Suprapubic skin (tissue), 4 donors: ENCODE results near the gene SELENOF. TPM values are rescaled to one million over a fixed set of nuclear protein-coding genes. Genes with fewer than 3 reads are reported as not detected.
"Not testable (repeated sequence)": the region's sequence is repeated elsewhere in the genome, so short reads cannot be mapped to it uniquely, and the experiment has no call there.

ENCODE experiments used
- DNase-seq, 2 donors: peaks; one replicate each; pipeline ENCODE4 v3.0.0-alpha.2; 2019; ENCODE audit warnings: low spot score in 2 of 2
- H3K27ac ChIP-seq: fragments of 200-600 bp; sonication (generic); one replicate; pipeline ENCODE4 v1.5.1; 2019
- H3K27me3 ChIP-seq: fragments of 200-600 bp; sonication (generic); one replicate; pipeline ENCODE4 v1.5.1; 2019
- H3K36me3 ChIP-seq: fragments of 200-600 bp; sonication (generic); one replicate; pipeline ENCODE4 v1.5.1; 2019
- H3K4me1 ChIP-seq: fragments of 200-600 bp; sonication (generic); one replicate; pipeline ENCODE4 v1.5.1; 2019
- H3K4me3 ChIP-seq: fragments of 200-600 bp; sonication (generic); one replicate; pipeline ENCODE4 v1.5.1; 2019; ENCODE audit warnings: mild to moderate bottlenecking
- H3K9me3 ChIP-seq: fragments of 200-600 bp; sonication (generic); one replicate; pipeline ENCODE4 v1.5.1; 2019
- CTCF ChIP-seq, 2 donors: fragments of 200-600 bp in 1 of 2; fragments of 450-650 bp in 1 of 2; sonication (generic) in 1 of 2; IDR thresholded peaks; one replicate each; pipeline ENCODE4 v1.5.1; 2016 to 2019; ENCODE audit warnings: antibody characterized with exemption in 2 of 2, mild to moderate bottlenecking in 1 of 2, moderate library complexity in 1 of 2
- EP300 ChIP-seq: sonication (generic); formaldehyde crosslinking; IDR thresholded peaks from one replicate; pipeline ENCODE4 v1.6.1; 2017; ENCODE audit warnings: antibody characterized with exemption
- POLR2A ChIP-seq, 2 donors: fragments of 450-650 bp; IDR thresholded peaks; one replicate each; pipeline ENCODE4 v1.6.1; 2017; ENCODE audit warnings: antibody characterized with exemption in 2 of 2, mild to moderate bottlenecking in 2 of 2, moderate library complexity in 2 of 2
- POLR2AphosphoS5 ChIP-seq, 3 donors: sonication (generic); formaldehyde crosslinking; IDR thresholded peaks; one replicate each; pipeline ENCODE4 v1.6.1; 2017; ENCODE audit warnings: antibody characterized with exemption in 3 of 3
- WGBS: methylation state at CpG from one replicate; pipeline ENCODE4 v1.1.5; 2018; 5-methylcytosine and 5-hydroxymethylcytosine counted together
- total RNA-seq, 4 donors: library from RNA; depleted of rRNA; stranded (reverse); fragments of >200 nt; gene quantifications; one replicate each; pipeline ENCODE4 v1.1.0, GENCODE V29; 2016

SELENOF gene
- total RNA-seq, 4 donors from 2014 or later = 49.6 to 96.4 (median 88.7) TPM

- DNase-seq = no peak
- WGBS = 1% methylated on average over 41 of the region's 45 CpGs
- Histone ChIP-seq H3K9me3 (no peaks in the 10 kb centered on the region), H3K4me1 (peaks cover 32% of the 10 kb centered on the region), H3K27ac (peak within 1 kb of the TSS; percentile 96), H3K4me3 (peak within 1 kb of the TSS; percentile 77), H3K27me3 (no peaks in the 10 kb centered on the region), H3K36me3 (no peaks in the 10 kb centered on the region)
- TF ChIP-seq POLR2A (IDR thresholded peaks at IDR 0.05) (peak in 1 of 2 donors; percentile 27), EP300 (no peak)
Measured at GRCh38 chr1:86914601-86914997, 673 bp upstream of the SELENOF start, which contains the start of gene HS2ST1. Gene HS2ST1, plus strand, starts transcription at chr1:86914635.

GRCh38 chr1:86913399-86913895, 479 bp downstream of the SELENOF start:
- WGBS = under 1% methylated on average over 17 of the region's 17 CpGs
- H3K4me3 ChIP-seq = peak overlapping the region; percentile 77
- no peak for DNase-seq
- no peaks in the 10 kb centered on the region for H3K36me3 ChIP-seq
- H3K27me3 ChIP-seq = no peaks in the 10 kb centered on the region
- peak overlapping the region; percentile 96 for H3K27ac ChIP-seq
- no peak for TF ChIP-seq POLR2AphosphoS5 (IDR thresholded peaks at IDR 0.05)
- no peak for TF ChIP-seq CTCF (IDR thresholded peaks at IDR 0.05)
- no peak for TF ChIP-seq POLR2A (IDR thresholded peaks at IDR 0.05)
- no peak for TF ChIP-seq EP300
- no peaks in the 10 kb centered on the region for H3K9me3 ChIP-seq
- H3K4me1 ChIP-seq = peaks cover 33% of the 10 kb centered on the region

DNA sequence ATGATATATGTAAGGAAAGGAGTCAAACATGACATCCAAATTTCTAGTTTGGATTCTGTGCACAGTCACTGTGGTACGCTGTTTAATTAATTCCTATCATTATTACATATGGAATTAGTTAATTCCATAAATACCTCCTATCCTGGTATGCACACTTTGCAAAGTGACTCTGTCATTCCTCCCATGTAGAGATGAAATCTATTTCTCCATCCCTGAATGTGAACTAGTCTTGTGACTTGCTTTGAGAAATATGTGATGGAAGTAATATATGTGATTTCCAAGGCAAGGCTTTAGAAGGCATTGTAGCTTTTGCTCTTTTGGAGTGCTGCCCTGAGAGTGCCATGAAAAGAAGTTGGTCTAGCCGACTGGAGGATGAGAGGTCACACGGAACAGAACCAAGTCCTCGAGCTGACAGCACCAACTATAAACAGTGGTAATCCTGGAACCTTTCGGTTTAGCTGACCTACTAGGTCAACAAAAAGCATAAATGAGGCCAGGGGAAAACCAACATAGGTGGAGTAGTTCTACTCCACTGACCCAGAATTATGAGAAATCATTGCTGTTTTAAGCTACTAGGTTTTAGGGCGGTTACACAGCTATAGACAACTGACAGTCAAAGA, 1.5 kb downstream of the SELENOF start:
- peak overlapping the region; percentile 77 for H3K4me3 ChIP-seq
- H3K27me3 ChIP-seq = no peaks in the 10 kb centered on the region
- peaks cover 33% of the 10 kb centered on the region for H3K4me1 ChIP-seq
- peaks cover 5% of the 10 kb centered on the region for H3K36me3 ChIP-seq
- H3K27ac ChIP-seq = no peak overlapping the region
- WGBS = 51% methylated on average over 6 of the region's 6 CpGs
- no peak for TF ChIP-seq EP300
- TF ChIP-seq POLR2A (IDR thresholded peaks at IDR 0.05) = no peak
- no peak for TF ChIP-seq POLR2AphosphoS5 (IDR thresholded peaks at IDR 0.05)
- TF ChIP-seq CTCF (IDR thresholded peaks at IDR 0.05) = no peak
- DNase-seq = no peak
- H3K9me3 ChIP-seq = no peaks in the 10 kb centered on the region

GRCh38 chr1:86906419-86906818, 7.5 kb downstream of the SELENOF start:
- WGBS = 38% methylated on average over 2 of the region's 2 CpGs
- Histone ChIP-seq H3K9me3 (no peaks in the 10 kb centered on the region), H3K27ac (no peak overlapping the region), H3K27me3 (no peaks in the 10 kb centered on the region), H3K4me1 (peaks cover 5% of the 10 kb centered on the region), H3K36me3 (peaks cover 18% of the 10 kb centered on the region), H3K4me3 (no peak overlapping the region)
- TF ChIP-seq CTCF (IDR thresholded peaks at IDR 0.05) (no peak), EP300 (no peak), POLR2A (IDR thresholded peaks at IDR 0.05) (no peak), POLR2AphosphoS5 (IDR thresholded peaks at IDR 0.05) (no peak)
- no peak for DNase-seq

- Histone ChIP-seq H3K27me3 (no peaks in the 10 kb centered on the region), H3K36me3 (peaks cover 18% of the 10 kb centered on the region), H3K27ac (no peak overlapping the region), H3K4me3 (no peak overlapping the region), H3K9me3 (no peaks in the 10 kb centered on the region), H3K4me1 (peaks cover 3% of the 10 kb centered on the region)
- TF ChIP-seq POLR2AphosphoS5 (IDR thresholded peaks at IDR 0.05) (no peak), POLR2A (IDR thresholded peaks at IDR 0.05) (no peak), EP300 (no peak), CTCF (IDR thresholded peaks at IDR 0.05) (no peak)
- no peak for DNase-seq
- WGBS = 72% methylated on average over 1 of the region's 1 CpG
Measured at GRCh38 chr1:86905875-86906274, 8.1 kb downstream of the SELENOF start.

DNA sequence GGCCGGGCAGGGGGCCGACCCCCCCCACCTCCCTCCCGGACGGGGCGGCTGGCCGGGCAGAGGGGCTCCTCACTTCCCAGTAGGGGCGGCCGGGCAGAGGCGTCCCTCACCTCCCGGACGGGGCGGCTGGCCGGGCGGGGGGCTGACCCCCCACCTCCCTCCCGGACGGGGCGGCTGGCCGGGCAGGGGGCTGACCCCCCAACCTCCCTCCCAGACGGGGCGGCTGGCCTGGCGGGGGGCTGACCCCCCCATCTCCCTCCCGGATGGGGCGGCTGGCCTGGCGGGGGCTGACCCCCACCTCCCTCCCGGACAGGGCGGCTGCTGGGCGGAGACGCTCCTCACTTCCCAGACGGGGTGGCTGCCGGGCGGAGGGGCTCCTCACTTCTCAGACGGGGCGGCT, 14.5 kb downstream of the SELENOF start:
- H3K4me1 ChIP-seq, H3K27me3 ChIP-seq, H3K4me3 ChIP-seq, H3K9me3 ChIP-seq, DNase-seq, H3K27ac ChIP-seq: not testable (repeated sequence)
- H3K36me3 ChIP-seq = peaks cover 19% of the 10 kb centered on the region
- WGBS = no CpG with 5 or more reads among the region's 33 CpGs
